Stimulated activated CD4-positive, alpha-beta T cell treated with anti-CD3 and anti-CD28 coated beads, TNF-alpha, amount 100 ng/mL, for 1 hour (primary cell): ENCODE results near the gene LXN.
"Not testable (repeated sequence)": the region's sequence is repeated elsewhere in the genome, so short reads cannot be mapped to it uniquely, and the experiment has no call there.

Experiments
- DNase-seq, 3 donors: peaks; one replicate each; pipeline ENCODE4 v3.0.0-alpha.2; 2020; ENCODE audit warnings: low read depth in 3 of 3, low spot score in 1 of 3

Gene LXN

DNA sequence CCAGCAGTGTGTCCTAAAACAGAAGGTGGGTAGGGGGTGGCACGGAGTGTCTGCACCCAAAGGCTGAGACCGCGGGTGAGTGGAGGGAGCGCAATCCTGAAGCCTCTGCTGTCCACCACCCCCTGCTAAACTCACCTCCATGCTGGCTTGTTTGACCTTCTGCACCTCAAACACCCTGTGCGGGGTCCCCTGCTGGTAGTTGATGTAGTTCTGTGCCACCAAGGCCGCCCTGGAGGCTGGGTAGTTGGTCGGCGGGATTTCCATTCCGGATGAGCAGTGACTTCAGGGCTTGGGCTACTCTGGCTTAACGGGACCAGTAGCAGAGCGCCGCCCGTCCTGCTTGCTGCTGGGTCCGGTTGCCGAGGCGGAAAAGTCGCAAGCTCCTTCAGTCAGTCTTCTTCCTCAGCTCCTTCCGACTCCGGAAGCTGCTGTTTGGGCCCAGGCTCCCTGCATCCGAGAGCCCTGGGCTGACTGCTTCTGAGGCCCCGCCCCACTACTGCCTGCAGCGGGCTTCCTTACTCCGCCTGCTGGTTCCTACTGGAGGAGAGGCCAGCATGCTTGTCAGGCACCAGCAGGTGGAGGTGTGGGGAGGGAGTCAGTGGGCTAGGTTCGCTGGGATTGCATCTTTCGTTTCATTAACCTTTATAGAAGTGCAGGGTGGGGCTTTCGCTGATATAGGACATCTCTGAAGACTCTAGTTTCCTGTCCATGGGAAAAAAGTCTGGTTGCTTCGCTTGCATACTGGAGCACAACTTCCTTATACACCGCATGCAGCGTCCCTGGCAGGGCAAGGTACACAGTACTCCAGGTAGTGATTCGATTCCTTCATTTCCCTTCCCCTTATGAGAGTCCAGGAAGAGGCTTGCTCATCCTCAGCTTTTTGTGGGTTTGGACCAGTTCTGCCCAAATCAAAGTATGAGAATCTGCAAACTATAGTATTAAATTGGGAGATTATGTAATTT is at the start of gene LXN:
TSS of gene LXN (minus strand) at position 434 of the 962 bp plus-strand sequence. CDS start at position 264, 170 bp downstream.
- peak; percentile 48 to 50 (median 49) for DNase-seq

GRCh38 chr3:158722108-158722507 is 49.7 kb upstream of the LXN start:
- DNase-seq = no peak

DNA sequence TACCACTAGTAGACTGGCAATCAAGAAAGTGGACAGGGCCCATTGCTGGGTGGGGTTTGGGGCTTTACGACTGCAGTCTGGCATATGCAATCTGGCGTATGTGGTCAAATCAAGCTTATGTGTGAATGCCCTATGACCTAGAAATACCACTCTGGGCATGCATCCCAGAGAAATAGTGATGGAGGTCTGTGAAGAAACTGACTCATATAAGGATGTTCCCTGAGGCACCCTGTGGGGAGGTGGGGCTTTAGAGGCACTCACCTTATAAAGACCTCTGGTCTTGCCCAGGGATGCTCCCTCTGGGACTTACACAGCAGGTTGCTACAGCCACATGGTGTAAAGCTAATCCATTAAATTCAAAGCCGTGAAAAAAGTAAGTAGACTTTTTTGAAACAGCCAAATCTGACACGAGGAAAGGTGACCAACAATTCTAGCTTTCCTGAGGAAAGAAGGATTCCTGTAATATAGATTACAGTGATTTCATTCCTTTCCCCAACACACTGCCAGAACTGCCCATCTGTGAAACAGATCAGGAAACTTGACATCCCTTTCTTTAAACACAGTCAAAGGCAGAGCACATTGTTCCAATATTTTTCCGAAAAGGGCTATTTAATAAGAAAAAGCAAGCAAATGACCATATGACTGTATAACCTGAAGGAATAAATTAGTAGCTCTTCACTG is 46.2 kb upstream of the LXN start:
- no peak for DNase-seq

- DNase-seq = no peak
These were observed 45.1 kb upstream of the LXN start for GRCh38 chr3:158717576-158717975.

GRCh38 chr3:158713094-158713499 is 40.6 kb upstream of the LXN start:
- no peak for DNase-seq

GRCh38 chr3:158712443-158712842 is 40.0 kb upstream of the LXN start:
- no peak for DNase-seq

DNA sequence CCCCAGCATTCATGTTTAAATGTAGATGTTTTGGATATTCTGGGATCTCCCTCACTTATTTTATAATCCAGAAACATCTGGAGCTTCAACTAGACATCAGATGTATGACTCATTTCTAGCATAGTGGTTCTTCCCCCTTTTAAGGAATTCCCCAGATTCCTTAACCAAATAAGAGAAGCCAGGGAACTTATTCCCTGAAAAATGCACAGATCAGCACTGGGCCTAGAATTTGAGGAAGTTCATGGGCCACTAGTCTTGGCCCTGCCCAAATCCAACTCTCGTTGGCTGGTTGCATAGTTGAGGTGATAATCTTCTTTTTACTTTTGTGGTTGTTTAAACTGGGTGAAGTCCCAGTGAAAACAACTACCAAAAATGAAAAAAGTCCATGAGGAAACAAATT is 39.4 kb upstream of the LXN start:
- DNase-seq = no peak

DNA sequence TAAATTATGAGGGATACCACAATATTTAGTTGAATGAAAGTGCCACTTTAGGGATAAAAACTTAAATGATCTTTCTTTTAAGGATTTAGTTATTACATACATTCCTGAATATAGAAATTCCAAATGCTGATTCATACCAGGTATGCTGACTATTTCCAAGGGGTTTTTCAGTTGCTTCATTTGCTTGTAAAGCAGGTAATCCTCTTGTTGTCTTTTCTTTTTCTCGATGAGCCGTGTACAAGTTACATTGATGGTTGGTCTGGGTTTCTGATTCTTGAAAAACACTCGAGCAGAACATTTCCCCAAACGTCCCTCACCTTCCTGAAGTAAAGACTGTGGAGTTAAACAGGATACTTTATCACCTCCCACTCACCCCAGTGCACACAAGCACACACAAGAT is 38.2 kb upstream of the LXN start:
- no peak for DNase-seq

GRCh38 chr3:158709666-158710083 is 37.2 kb upstream of the LXN start:
- no peak for DNase-seq

DNA sequence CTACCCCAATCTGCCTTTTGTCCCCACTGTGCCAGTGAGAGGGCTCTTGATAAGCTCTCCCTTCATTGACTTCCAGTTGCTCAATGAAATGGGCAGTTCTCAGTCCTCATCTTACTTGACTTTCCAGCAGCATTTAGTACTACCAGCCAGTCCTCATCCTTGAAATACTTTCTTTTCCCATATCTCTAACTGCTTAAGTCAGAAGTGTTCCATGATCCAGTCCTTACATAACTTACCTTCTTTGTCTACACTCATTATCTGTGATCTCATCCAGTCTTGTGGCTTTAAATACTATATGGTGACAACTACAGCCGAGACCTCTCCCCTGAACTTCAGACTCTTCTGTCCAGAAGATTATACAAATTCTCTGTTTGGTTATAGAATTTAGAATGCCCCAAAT is 31.1 kb upstream of the LXN start:
- no peak for DNase-seq

DNA sequence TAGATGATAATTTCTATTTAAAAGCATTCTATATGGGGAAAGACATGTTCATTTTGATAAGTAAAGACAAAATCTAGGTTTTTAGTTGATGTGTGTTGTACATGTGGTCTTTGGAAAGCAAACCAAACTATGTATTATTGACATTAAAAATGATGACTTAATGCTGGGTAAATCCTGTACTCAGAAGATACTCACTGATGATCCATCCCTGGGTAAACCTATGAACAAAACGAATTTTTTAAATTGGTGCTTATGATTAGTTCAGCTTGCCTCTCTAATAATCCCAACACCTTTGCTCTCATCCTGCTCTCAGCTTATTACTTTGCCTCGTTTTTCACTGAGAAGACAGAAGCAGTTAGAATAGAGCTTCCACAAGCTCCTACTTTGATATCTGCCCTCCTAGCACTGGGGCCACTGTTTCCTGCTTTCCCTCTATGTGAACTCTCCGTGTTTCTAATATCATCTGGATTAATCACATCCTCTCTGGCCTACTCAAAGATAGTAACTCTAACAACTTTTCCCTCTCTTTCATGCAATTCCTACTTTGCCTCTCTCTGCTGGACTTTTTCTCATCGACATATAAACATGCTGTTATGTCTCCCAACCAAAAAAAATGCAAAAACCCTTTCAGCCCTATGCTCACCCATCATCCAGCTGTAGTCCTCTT is 30.5 kb upstream of the LXN start:
- DNase-seq = no peak

- no peak for DNase-seq
These were observed 29.1 kb upstream of the LXN start for GRCh38 chr3:158701420-158702065.

DNA sequence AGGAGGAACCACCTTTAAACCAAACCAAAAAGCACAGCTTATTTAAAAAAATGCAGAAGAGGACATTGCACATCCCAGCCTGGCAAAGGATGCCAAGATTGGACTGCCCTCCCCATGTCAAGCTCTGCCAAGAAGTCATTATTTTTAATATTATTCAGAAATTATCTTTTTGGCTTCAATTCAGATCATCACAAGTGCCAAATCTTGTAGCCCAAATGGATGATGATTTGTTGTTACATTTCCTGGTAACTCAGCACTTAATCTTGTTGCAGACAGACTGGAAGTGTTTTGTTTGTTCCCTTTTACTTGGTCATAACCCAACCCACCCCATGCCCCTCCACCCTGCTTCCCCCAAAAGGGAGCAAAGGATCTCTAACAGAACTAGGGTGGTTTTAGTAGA is 28.1 kb upstream of the LXN start:
- DNase-seq = no peak

DNA sequence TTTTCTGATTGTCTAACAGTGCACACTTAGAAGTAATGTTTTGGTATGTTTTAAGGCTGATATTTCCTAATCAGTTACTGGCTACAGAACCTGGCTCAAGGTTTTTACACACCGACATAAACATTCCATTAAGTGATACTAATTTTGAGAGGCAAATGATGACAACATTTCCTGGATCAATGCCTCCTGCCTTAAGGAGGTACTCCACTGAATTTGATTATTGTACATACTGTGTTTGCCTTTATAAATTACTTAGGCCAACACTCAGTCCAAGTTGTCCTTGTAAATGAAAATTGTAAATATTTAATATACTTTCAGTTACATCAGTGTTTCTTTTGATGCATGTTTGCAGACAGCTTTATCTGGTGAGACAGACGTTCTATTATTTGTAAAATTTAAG is 24.2 kb upstream of the LXN start:
- no peak for DNase-seq

- DNase-seq = not testable (repeated sequence)
These were observed 21.5 kb upstream of the LXN start for GRCh38 chr3:158693866-158694456.

- DNase-seq = no peak
These were observed 12.7 kb upstream of the LXN start for GRCh38 chr3:158685159-158685558.

DNA sequence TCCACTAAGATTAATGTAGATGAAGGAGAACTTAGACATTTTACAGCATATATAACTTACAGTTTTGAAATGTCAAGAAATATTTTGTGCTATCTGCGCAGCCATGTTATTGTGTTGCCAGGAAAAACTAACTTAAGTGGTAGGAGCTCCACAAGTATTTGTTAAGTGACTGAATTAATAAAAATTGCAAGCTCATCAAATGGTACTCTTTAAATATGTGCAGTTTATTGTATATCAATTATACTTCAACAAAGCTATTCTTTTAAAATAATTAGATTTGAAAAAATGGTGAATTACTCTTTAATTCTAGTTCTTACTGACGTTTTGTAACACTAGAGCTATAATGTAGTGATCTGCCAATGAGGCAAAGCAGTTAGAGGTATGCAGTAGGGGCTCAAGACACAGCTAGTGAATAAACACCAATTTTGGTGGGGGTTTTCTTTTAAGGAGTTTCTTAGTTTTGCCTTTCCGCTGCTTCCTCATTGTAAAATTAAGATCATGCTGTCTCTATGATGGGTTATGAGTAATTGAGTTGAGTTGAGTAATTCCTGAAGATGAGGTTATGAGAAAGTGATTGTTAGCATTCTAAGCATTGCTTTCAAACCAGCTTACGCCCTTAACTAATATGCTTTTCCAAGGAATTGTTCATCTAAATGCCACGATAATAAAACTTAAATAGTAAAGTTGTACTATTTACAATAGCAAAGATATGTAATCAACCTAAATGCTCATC is 10.9 kb upstream of the LXN start:
- no peak for DNase-seq

DNA sequence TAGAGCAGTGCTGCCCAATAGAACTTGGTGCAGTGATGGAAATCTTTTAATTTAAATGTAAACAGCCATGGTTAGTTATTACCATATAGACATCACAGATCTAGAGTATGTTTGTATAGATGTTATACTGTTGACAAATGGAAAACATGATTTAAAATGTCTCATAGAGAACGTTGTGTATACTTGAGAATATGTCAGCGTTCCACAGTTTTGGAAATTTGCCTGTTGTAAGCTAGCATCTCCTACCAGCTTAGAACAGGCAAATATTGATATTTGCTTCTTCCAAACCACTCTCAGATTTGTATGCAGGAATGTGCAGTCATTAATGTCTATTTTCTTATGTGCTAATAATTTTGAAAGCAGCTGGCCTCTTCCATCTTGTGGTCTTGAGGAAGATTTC is 8.4 kb upstream of the LXN start:
- no peak for DNase-seq

GRCh38 chr3:158679547-158680000 is 7.1 kb upstream of the LXN start:
- DNase-seq = no peak

GRCh38 chr3:158678687-158679086 is 6.2 kb upstream of the LXN start:
- no peak for DNase-seq
